ENCODE data around the gene ANTXR1. TPM values are rescaled to one million over a fixed set of nuclear protein-coding genes. Genes with fewer than 3 reads are reported as not detected.

The ANTXR1 gene
- total RNA-seq, 1 donor from 2014 or later = 144 TPM

- Mint-ChIP-seq H3K36me3 (peaks cover 52% of the 10 kb centered on the region), H3K9me3 (no peaks in the 10 kb centered on the region), H3K27ac (no peak overlapping the region), H3K4me3 (no peak overlapping the region), H3K4me1 (peaks cover 7% of the 10 kb centered on the region), H3K27me3 (ENCODE audit: low read depth) (no peaks in the 10 kb centered on the region)
- DNase-seq (ENCODE audit: low spot score in 2 of 2, unreplicated experiment in 2 of 2) = no peak
- TF ChIP-seq CTCF (IDR thresholded peaks at IDR 0.05; ENCODE audit: unreplicated experiment) = no peak
Observed at GRCh38 chr2:69097891-69098655, 85.1 kb downstream of the ANTXR1 start.

- H3K36me3 Mint-ChIP-seq = peaks cover 53% of the 10 kb centered on the region
- no peak overlapping the region for H3K4me3 Mint-ChIP-seq
- H3K27ac Mint-ChIP-seq = no peak overlapping the region
- no peak for DNase-seq (ENCODE audit: low spot score in 2 of 2, unreplicated experiment in 2 of 2)
- no peaks in the 10 kb centered on the region for H3K27me3 Mint-ChIP-seq (ENCODE audit: low read depth)
- peaks cover 7% of the 10 kb centered on the region for H3K4me1 Mint-ChIP-seq
- no peaks in the 10 kb centered on the region for H3K9me3 Mint-ChIP-seq
- TF ChIP-seq CTCF (IDR thresholded peaks at IDR 0.05; ENCODE audit: unreplicated experiment) = no peak
Observed at GRCh38 chr2:69099541-69099940, 86.6 kb downstream of the ANTXR1 start.

- DNase-seq (ENCODE audit: low spot score in 2 of 2, unreplicated experiment in 2 of 2) = no peak
- TF ChIP-seq CTCF (IDR thresholded peaks at IDR 0.05; ENCODE audit: unreplicated experiment) = no peak
- Mint-ChIP-seq H3K36me3 (peaks cover 50% of the 10 kb centered on the region), H3K27ac (no peak overlapping the region), H3K4me3 (no peak overlapping the region), H3K4me1 (peaks cover 7% of the 10 kb centered on the region), H3K27me3 (ENCODE audit: low read depth) (no peaks in the 10 kb centered on the region), H3K9me3 (no peaks in the 10 kb centered on the region)
Observed at GRCh38 chr2:69100220-69100723, 87.3 kb downstream of the ANTXR1 start.

GRCh38 chr2:69102041-69102593 is 89.1 kb downstream of the ANTXR1 start:
- Mint-ChIP-seq H3K27me3 (ENCODE audit: low read depth) (no peaks in the 10 kb centered on the region), H3K9me3 (no peaks in the 10 kb centered on the region), H3K36me3 (peaks cover 49% of the 10 kb centered on the region), H3K4me3 (no peak overlapping the region), H3K4me1 (peaks cover 7% of the 10 kb centered on the region), H3K27ac (no peak overlapping the region)
- no peak for DNase-seq (ENCODE audit: low spot score in 2 of 2, unreplicated experiment in 2 of 2)
- TF ChIP-seq CTCF (IDR thresholded peaks at IDR 0.05; ENCODE audit: unreplicated experiment) = no peak

GRCh38 chr2:69103419-69103818 is 90.4 kb downstream of the ANTXR1 start:
- Mint-ChIP-seq H3K4me3 (no peak overlapping the region), H3K27me3 (ENCODE audit: low read depth) (no peaks in the 10 kb centered on the region), H3K9me3 (no peaks in the 10 kb centered on the region), H3K36me3 (peaks cover 42% of the 10 kb centered on the region), H3K4me1 (no peaks in the 10 kb centered on the region), H3K27ac (no peak overlapping the region)
- no peak for DNase-seq (ENCODE audit: low spot score in 2 of 2, unreplicated experiment in 2 of 2)
- TF ChIP-seq CTCF (IDR thresholded peaks at IDR 0.05; ENCODE audit: unreplicated experiment) = no peak
